ENCODE data around the gene TIMM23.
"Not testable (repeated sequence)": the region's sequence is repeated elsewhere in the genome, so short reads cannot be mapped to it uniquely, and the experiment has no call there.

TIMM23 gene

DNA sequence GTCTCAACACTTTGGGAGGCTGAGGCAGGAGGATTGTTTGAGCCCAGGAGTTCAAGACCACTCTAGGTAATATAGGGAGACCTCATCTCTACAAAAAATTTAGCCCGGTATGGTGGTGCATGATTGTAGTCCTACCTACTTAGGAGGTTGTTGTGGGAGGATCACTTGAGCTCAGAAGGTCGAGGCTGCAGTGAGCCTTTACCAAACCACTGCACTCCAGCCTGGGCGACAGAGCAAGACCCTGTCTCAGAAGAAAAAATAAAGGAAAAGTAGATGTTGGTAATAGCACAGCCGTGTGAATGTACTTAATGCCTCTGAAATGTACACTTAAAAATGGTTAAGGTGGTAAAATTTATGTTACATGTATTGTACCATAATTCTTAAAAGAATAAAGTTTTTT, 25.3 kb downstream of the TIMM23 start:
- no peak for DNase-seq (ENCODE audit: low read depth)

- no peak for DNase-seq (ENCODE audit: low read depth)
Observed at GRCh38 chr10:45997994-45998763, 25.9 kb downstream of the TIMM23 start.

DNA sequence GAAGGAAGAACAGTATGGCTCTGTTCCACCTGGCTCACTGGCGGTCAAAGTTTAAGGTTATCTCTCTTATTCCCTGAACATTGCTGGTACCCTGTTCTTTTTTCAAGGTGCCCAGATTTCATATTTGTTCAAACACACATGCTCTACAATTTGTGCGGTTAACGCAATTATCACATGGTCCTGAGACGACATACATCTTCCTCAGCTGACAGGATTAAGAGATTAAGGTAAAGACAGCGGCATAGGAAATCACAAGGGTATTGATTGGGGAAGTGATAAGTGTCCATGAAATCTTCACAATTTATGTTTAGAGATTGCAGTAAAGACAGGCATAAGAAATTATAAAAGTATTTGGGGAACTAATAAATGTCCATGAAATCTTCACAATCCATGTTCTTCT, 27.7 kb downstream of the TIMM23 start:
- not testable (repeated sequence) for DNase-seq (ENCODE audit: low read depth)

DNA sequence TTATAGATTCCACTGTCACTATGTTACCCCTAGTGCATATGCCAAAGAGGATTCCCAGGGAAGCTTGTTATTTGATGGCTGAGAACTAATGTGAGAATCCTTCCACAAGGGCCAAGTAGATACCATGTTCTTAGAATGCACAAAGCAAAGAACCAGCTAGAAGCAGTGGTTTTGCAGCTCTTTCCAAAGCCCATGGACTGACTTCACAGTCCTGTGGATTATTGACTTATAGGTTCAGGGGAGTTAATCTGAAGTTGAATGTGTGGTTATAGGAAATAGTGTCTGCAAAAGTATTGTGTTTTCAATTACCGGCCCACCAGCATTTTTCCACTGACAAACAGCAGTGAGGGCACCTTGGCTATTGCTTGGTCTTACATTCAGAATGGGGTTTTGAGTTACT, 28.2 kb downstream of the TIMM23 start:
- DNase-seq (ENCODE audit: low read depth): no peak

- no peak for DNase-seq (ENCODE audit: low read depth)
Observed at GRCh38 chr10:46001187-46001756, 29.0 kb downstream of the TIMM23 start.

DNA sequence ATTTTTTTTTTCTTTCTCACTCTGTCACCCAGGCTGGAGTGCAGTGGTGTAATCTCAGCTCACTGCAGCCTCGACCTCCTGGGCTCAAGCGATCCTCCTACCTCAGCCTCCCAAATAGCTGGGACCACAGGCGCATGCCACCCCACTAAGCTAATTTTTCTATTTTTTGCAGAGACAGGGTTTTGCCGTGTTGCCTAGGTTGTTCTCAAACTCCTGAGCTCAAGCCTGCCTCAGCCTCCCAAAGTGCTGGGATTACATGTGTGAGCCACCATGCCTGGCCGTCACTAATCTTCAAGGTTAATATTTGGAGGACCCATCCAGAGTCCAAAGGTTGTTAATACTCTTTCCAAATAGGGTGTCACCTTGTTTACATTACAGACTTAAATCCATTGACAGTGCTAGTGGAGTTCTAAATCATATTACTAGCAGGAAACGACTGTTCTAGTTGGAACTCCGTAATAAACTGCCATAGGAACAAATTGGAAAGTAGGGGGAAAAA, 29.9 kb downstream of the TIMM23 start:
- not testable (repeated sequence) for DNase-seq (ENCODE audit: low read depth)

DNA sequence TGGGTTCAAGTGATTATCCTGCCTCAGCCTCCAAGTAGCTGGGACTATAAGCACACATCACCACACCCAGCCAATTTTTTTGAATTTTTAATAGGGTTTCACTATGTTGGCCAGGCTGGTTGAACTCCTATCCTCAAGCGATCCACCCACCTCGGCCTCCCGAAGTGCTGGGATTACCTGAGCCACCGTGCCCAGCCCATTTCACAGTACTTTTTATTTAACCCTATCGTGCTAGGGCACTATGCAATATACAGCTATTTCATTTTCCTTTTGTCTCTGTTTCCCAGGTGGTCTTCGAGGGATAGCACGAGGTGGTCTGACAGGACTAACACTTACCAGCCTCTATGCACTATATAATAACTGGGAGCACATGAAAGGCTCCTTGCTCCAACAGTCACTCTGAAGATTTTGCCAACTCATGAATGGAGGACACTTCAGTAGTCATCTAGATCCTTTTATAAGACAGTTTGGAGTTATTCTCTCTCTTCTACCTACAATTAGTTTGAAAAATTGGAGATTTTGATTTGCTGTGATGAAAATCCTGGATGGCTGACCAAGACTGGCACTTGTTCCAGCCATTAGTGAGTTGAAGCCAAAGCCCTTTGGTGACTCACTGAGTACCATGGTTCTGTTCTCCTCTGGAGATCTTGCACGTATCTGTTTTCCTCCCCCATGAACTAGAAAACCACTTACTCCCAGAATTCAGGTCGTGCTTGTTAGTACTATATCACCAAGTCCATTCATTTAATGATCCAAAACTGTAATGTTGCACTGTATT, 30.8 kb downstream of the TIMM23 start:
- DNase-seq (ENCODE audit: low read depth): no peak

DNA sequence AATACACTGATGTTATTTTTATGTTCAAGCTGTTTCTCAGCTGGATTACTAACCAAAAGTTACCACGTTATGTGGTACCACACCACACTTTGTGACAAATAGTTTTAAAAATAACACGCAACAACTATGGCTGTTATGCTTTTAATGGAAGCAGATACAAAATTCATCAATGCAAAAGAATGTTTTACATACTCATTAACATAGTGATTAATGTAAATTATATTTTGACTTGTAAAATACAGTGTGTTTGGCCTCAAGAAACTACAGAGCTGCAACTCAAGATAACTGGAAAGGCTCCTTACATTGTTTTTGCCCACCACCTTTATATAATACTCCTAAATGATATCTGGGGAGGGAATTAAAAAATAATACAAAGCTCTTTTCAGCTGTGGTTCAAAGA, 32.7 kb downstream of the TIMM23 start:
- DNase-seq (ENCODE audit: low read depth): no peak

DNA sequence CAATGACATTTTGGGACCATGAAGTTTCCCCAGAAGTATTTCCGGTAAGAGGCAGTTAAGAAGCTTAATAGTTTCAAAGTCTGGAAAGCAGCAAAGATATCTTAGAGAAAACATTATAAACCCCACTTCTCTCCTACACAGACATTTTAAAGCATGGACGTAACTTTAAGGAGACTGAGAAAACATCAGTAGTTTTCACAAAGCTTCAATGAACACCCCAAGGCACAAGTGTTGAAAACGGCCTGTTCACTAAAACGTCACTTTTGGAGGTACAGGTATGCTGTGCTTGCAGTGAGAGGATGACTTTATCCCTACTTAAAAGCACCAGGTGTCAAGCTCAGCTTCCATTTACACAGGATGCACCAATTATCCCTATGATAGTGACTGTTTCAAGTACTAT, 33.1 kb downstream of the TIMM23 start:
- no peak for DNase-seq (ENCODE audit: low read depth)

- DNase-seq (ENCODE audit: low read depth): no peak
Observed at GRCh38 chr10:46006219-46006618, 33.9 kb downstream of the TIMM23 start.

DNA sequence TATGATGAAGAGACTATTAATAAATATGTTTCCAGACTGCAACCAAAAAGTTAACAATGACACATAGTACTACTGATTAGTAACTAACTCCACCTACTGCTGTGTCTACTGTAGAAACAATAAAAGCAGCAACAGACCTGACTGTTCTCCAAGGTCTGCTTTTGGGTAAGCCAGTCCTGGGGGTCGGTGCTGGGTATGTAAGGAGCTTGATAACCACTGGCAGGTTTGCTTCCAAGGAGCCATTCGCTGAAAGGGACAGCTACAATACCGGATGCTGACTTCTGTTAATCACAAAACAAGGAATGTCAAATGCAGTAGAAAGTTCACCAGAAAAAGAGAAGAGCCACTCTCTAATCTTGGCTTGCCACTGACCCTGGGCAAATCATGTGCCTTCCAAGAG, 40.5 kb downstream of the TIMM23 start:
- DNase-seq (ENCODE audit: low read depth): no peak

DNA sequence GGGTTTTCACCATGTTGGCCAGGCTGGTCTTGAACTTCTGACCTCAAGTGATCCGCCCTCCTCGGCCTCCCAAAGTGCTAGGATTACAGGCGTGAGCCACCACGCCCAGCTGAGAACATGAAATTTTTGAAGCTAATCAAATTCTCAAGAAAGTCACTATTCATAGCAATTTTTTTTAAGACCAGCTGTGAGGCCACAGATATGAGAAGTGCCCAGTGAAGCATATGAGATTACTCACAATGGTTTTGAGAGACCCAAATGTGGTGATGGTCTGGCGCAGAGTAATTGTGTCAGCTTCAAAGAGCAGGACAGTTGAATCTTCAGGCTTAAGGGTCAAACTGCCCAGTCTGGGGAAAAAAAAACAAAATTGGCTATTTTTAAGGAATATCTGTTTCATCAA, 41.9 kb downstream of the TIMM23 start:
- DNase-seq (ENCODE audit: low read depth): no peak

GRCh38 chr10:46014683-46015405, 42.6 kb downstream of the TIMM23 start:
- DNase-seq (ENCODE audit: low read depth): no peak

DNA sequence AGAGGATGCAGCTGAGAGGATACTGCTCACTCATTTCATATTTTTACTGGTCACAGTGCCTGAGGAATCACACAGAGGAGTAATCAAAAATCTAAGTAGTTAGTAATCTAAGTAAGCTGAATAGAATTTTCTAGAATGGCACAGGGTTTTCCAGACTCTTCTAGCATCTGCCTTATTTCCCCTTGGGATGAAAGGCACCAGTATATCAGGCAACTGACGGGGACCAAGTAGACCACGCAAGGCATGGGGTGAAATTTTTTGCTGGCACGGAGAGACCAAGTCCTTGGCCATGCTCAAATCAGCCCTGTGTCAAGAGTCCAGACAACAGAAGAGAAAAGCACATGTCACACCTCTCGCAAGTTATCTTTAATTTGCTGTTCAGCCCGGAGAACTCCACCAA, 43.9 kb downstream of the TIMM23 start:
- DNase-seq (ENCODE audit: low read depth): no peak

GRCh38 chr10:46016811-46017210, 44.5 kb downstream of the TIMM23 start:
- no peak for DNase-seq (ENCODE audit: low read depth)

- DNase-seq (ENCODE audit: low read depth): no peak
Observed at GRCh38 chr10:46017733-46018132, 45.4 kb downstream of the TIMM23 start.

DNA sequence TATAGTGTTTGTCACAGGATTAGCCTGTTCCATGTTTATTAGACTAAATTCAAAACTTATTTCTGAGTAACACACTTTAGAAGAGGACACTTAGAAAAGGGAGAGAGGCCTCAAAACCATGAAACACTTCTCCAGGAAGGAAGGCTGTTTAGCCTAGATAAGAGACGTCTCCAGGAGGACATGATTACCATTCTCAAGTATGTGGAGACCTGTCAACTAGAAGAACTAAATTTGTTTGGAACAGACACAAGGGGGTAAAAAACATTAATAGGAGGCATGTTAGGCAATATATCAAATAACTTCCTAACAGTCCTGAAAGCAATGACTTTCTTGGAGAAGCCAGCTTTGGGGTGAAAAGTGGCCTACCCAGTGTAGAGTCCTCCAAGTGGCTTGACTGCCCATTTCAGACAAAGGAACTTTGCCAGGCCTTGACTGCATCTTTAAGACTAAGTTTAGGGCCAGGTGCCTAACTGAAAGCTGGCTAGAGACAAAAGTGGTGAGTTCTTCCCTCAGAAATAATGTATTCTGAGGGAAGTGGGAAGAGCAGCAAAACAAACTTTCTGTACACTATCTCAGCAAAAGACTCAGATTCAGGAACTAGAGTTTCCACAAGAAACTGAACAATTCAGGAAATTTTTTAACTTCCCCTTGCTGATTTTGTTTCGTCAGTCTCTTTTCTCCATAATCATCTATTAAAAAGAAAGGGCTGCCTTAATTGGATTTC, 46.3 kb downstream of the TIMM23 start:
- no peak for DNase-seq (ENCODE audit: low read depth)

GRCh38 chr10:46019177-46019528, 46.9 kb downstream of the TIMM23 start:
- no peak for DNase-seq (ENCODE audit: low read depth)

DNA sequence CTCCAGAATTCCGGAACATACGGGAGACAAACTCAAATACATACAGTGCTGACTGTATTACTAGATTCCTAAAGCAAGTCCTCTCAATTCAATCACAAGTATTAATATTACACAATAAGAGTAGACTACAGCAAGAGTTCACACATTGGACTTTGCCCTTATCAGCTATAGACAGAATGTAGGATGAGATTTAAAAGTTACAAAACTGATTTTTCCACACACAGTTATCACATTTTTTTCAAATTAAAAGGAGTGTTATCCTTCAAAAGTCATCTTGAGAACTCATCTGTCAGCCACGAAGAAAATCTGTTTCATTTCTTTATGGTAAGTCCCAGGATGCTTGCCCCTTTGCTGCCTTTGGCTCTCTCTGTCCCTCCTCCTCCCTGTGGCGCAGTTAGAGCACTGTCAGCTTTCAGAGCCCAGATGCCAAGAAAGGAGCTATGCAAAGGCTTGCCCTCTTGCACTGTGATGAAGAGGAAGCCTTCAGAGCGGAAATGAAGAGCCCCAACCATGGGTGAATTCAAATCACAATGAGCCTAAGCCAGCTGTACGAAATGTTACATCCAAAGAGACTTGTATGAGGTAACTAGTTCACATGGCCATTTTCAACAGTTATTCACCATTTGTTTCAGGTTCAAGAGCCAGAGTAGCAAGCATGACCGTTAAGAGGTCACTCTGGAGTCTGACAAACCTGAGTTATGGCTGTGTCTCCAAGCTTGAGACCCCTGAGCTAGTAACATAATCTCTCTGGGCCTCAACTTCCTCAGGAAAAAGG, 47.5 kb downstream of the TIMM23 start:
- no peak for DNase-seq (ENCODE audit: low read depth)

DNA sequence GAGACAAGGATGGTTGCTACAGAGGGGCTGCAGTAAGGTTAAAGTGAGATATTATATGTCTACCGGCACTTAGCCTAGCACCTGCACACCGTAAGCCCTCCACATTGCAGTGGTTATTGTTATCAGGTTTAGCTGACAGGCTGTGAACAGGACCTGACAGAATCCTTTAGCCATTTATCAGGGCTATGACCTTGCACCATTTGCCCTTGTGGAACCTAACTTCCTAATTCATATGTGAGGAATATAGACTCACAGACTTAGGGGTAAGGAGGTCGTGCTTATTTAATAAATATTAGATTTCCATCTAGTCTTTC, 48.0 kb downstream of the TIMM23 start:
- no peak for DNase-seq (ENCODE audit: low read depth)

Data from stimulated activated CD8-positive, alpha-beta memory T cell treated with anti-CD3 and anti-CD28 coated beads, Interleukin-15, amount 100 ng/mL, for 24 hours (primary cell).